ENCODE results near the gene S100A3.
"Not testable (repeated sequence)": the region's sequence is repeated elsewhere in the genome, so short reads cannot be mapped to it uniquely, and the experiment has no call there.

S100A3 gene

DNA sequence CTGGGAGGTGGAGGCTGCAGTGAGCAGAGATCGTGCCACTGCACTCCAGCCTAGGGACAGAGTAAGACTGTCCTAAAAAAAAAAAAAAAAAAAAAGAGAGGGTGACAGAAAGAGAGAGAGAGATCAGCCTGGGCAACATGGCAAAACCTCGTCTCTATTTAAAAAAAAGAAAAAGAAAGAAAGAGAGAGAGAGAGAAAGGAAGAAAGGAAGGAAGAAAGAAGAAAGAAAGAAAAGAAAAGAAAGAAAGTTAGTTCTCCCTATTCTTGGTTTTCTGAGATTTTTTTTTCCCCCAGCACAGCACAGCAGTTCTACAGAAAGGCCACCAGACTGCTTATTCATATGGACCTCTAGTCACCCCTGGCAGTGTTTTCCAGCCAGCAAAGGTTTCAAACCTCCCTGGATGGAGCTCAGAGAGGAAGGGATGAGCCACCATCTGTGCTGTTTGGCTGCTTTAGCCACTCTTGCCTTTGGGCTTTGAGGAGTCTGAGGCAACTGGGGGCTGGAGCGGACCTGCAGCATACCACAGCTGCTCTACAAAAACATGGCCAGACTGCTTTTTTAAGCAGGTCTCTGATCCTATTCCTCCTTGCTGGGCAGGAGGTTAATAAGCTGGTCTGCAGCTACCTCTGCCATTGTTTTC is 23.9 kb downstream of the S100A3 start:
- no peaks in the 10 kb centered on the region for H3K9me3 ChIP-seq (ENCODE audit: control insufficient read depth in 1 of 2, low read length in 2 of 2)
- peaks cover 9 to 18% of the 10 kb centered on the region in 2 donors for H3K4me1 ChIP-seq (ENCODE audit: control insufficient read depth in 1 of 2, insufficient read depth in 2 of 2, low read length in 2 of 2)
- H3K36me3 ChIP-seq (ENCODE audit: control insufficient read depth in 1 of 2, insufficient read depth in 2 of 2, low read length in 2 of 2): no peaks in the 10 kb centered on the region
- H3K27ac ChIP-seq (ENCODE audit: low read depth, low read length): no peak overlapping the region
- H3K4me3 ChIP-seq (ENCODE audit: low read depth in 1 of 2, low read length in 2 of 2): no peak overlapping the region
- no peaks in the 10 kb centered on the region for H3K27me3 ChIP-seq (ENCODE audit: control insufficient read depth in 1 of 2, insufficient read depth in 2 of 2, low read length in 2 of 2)
- H3K9ac ChIP-seq (ENCODE audit: low read depth in 1 of 2, low read length in 2 of 2): no peak overlapping the region

DNA sequence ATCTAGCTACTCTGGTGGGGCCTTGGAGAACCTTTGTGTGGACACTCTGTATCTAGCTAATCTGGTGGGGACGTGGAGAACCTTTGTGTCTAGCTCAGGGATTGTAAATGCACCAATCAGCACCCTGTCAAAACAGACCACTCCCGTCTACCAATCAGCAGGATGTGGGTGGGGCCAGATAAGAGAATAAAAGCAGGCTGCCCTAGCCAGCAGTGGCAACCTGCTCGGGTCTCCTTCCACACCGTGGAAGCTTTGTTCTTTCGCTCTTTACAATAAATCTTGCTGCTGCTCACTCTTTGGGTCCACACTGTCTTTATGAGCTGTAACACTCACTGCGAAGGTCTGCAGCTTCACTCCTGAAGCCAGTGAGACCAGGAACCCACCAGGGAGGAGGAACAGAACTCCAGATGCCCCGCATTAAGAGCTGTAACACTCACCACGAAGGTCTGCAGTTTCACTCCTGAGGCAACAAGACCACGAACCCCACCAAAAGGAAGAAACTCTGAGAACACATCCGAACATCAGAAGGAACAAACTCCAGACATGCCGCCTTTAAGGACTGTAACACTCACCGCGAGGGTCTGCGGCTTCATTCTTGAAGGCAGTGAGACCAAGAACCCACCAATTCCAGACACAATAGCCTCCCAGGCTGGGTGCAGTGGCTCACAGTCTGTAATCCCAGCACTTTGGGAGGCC is 26.6 kb downstream of the S100A3 start:
- H3K9me3 ChIP-seq (ENCODE audit: control insufficient read depth in 1 of 2, low read length in 2 of 2); H3K27me3 ChIP-seq (ENCODE audit: control insufficient read depth in 1 of 2, insufficient read depth in 2 of 2, low read length in 2 of 2); H3K4me3 ChIP-seq (ENCODE audit: low read depth in 1 of 2, low read length in 2 of 2); H3K27ac ChIP-seq (ENCODE audit: low read depth, low read length); H3K9ac ChIP-seq (ENCODE audit: low read depth in 1 of 2, low read length in 2 of 2); H3K36me3 ChIP-seq (ENCODE audit: control insufficient read depth in 1 of 2, insufficient read depth in 2 of 2, low read length in 2 of 2): not testable (repeated sequence)
- H3K4me1 ChIP-seq (ENCODE audit: control insufficient read depth in 1 of 2, insufficient read depth in 2 of 2, low read length in 2 of 2): peaks cover 9 to 18% of the 10 kb centered on the region in 2 donors

DNA sequence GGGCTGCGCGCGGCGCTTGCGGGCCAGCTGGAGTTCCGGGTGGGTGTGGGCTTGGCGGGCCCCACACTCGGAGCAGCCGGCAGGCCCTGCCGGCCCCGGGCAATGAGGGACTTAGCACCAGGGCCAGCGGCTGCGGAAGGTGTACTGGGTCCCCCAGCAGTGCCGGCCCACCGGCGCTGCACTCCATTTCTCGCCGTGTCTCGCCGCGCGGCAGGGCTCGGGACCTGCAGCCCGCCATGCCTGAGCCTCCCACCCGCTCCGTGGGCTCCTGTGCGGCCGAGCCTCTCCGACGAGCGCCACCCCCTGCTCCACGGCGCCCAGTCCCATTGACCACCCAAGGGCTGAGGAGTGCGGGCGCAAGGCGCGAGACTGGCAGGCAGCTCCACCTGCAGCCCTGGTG is 27.2 kb downstream of the S100A3 start:
- H3K36me3 ChIP-seq (ENCODE audit: control insufficient read depth in 1 of 2, insufficient read depth in 2 of 2, low read length in 2 of 2); H3K27me3 ChIP-seq (ENCODE audit: control insufficient read depth in 1 of 2, insufficient read depth in 2 of 2, low read length in 2 of 2); H3K4me3 ChIP-seq (ENCODE audit: low read depth in 1 of 2, low read length in 2 of 2); H3K27ac ChIP-seq (ENCODE audit: low read depth, low read length); H3K9me3 ChIP-seq (ENCODE audit: control insufficient read depth in 1 of 2, low read length in 2 of 2); H3K9ac ChIP-seq (ENCODE audit: low read depth in 1 of 2, low read length in 2 of 2): not testable (repeated sequence)
- H3K4me1 ChIP-seq (ENCODE audit: control insufficient read depth in 1 of 2, insufficient read depth in 2 of 2, low read length in 2 of 2): peaks cover 9 to 18% of the 10 kb centered on the region in 2 donors

DNA sequence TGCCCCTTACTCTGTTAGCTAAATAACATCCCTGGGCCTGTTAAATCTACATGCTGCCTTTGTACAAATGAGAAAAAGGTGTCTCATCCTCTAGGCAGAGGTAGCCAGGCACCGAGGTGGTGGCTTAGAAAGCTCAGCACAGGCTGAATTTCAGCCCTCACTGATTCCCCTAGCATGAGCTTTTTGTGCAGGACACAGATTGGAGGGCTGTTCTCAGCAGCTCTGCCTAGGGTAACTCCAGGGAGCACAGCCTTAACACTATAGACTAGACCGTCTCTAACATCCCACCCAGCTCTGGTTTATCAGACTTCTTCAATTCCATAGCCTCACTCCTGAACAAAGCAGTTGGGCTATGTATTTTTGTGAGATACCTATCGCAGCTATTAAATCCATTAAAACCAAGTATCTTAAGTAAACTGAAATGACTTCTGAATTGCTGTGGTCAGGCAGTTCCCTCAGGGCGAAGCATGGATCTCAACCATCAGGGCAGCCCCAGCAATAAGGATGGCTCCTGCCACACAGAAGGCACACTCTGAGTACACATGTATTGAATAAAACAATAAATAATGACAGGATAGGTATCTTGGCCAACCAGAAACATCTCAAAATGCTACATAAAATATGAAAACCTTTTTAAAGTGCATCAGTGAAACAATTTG is 28.1 kb downstream of the S100A3 start:
- no peaks in the 10 kb centered on the region for H3K9me3 ChIP-seq (ENCODE audit: control insufficient read depth in 1 of 2, low read length in 2 of 2)
- H3K36me3 ChIP-seq (ENCODE audit: control insufficient read depth in 1 of 2, insufficient read depth in 2 of 2, low read length in 2 of 2): no peaks in the 10 kb centered on the region
- no peaks in the 10 kb centered on the region for H3K27me3 ChIP-seq (ENCODE audit: control insufficient read depth in 1 of 2, insufficient read depth in 2 of 2, low read length in 2 of 2)
- no peak overlapping the region for H3K27ac ChIP-seq (ENCODE audit: low read depth, low read length)
- no peak overlapping the region for H3K4me3 ChIP-seq (ENCODE audit: low read depth in 1 of 2, low read length in 2 of 2)
- peaks cover 16 to 20% of the 10 kb centered on the region in 2 donors for H3K4me1 ChIP-seq (ENCODE audit: control insufficient read depth in 1 of 2, insufficient read depth in 2 of 2, low read length in 2 of 2)
- peak overlapping the region; percentile 28 to 52 for H3K9ac ChIP-seq (ENCODE audit: low read depth in 1 of 2, low read length in 2 of 2)

DNA sequence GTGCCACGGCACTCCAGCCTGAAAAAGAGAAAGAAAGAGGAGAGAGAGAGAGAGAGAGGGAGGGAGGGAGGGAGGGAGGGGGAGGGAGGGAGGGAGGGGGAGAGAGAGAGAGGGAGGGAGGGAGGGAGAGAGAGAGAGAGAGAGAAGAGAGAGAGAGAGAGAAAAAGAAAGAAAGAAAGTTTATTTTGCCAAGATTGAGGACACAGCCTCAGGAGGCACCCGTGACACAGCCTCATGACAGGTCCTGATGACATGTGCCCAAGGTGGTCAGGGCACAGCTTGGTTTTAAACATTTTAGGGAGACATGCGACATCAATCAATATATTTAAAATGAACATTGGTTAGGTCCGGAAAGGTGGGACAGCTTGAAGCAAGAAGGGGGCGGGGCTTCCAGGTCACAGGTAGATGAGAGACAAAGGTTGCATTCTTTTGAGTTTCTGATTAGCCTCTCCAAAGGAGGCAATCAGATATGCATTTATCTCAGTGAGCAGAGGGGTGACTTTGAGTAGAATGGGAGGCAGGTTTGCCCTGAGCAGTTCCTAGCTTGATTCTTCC is 28.8 kb downstream of the S100A3 start:
- H3K27ac ChIP-seq (ENCODE audit: low read depth, low read length); H3K36me3 ChIP-seq (ENCODE audit: control insufficient read depth in 1 of 2, insufficient read depth in 2 of 2, low read length in 2 of 2); H3K27me3 ChIP-seq (ENCODE audit: control insufficient read depth in 1 of 2, insufficient read depth in 2 of 2, low read length in 2 of 2); H3K4me3 ChIP-seq (ENCODE audit: low read depth in 1 of 2, low read length in 2 of 2); H3K9me3 ChIP-seq (ENCODE audit: control insufficient read depth in 1 of 2, low read length in 2 of 2): not testable (repeated sequence)
- H3K4me1 ChIP-seq (ENCODE audit: control insufficient read depth in 1 of 2, insufficient read depth in 2 of 2, low read length in 2 of 2): peaks cover 23 to 24% of the 10 kb centered on the region in 2 donors
- H3K9ac ChIP-seq (ENCODE audit: low read depth in 1 of 2, low read length in 2 of 2): peak overlapping the region; percentile 28 to 52

DNA sequence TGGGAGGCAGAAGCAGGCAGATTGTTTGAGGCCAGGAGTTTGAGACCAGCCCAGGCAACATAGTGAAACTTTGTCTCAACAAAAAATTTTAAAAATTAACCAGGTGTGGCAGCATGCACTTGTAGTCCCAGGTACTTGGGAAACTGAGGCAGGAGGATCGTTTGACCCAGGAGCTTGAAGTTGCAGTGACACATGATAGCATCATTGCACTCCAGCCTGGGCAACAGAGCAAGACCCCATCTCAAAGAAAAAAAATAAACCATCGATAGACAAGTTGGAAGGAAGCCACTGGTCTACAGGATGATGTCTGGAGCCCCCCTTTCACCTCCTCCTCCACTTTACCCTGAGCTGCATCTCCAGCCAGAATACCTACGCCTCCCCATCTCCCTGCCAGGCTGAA is 29.8 kb downstream of the S100A3 start:
- no peaks in the 10 kb centered on the region for H3K36me3 ChIP-seq (ENCODE audit: control insufficient read depth in 1 of 2, insufficient read depth in 2 of 2, low read length in 2 of 2)
- no peak overlapping the region for H3K27ac ChIP-seq (ENCODE audit: low read depth, low read length)
- H3K9ac ChIP-seq (ENCODE audit: low read depth in 1 of 2, low read length in 2 of 2): no peak overlapping the region
- H3K9me3 ChIP-seq (ENCODE audit: control insufficient read depth in 1 of 2, low read length in 2 of 2): no peaks in the 10 kb centered on the region
- H3K27me3 ChIP-seq (ENCODE audit: control insufficient read depth in 1 of 2, insufficient read depth in 2 of 2, low read length in 2 of 2): no peaks in the 10 kb centered on the region
- no peak overlapping the region for H3K4me3 ChIP-seq (ENCODE audit: low read depth in 1 of 2, low read length in 2 of 2)
- H3K4me1 ChIP-seq (ENCODE audit: control insufficient read depth in 1 of 2, insufficient read depth in 2 of 2, low read length in 2 of 2): peaks cover 25 to 26% of the 10 kb centered on the region in 2 donors

DNA sequence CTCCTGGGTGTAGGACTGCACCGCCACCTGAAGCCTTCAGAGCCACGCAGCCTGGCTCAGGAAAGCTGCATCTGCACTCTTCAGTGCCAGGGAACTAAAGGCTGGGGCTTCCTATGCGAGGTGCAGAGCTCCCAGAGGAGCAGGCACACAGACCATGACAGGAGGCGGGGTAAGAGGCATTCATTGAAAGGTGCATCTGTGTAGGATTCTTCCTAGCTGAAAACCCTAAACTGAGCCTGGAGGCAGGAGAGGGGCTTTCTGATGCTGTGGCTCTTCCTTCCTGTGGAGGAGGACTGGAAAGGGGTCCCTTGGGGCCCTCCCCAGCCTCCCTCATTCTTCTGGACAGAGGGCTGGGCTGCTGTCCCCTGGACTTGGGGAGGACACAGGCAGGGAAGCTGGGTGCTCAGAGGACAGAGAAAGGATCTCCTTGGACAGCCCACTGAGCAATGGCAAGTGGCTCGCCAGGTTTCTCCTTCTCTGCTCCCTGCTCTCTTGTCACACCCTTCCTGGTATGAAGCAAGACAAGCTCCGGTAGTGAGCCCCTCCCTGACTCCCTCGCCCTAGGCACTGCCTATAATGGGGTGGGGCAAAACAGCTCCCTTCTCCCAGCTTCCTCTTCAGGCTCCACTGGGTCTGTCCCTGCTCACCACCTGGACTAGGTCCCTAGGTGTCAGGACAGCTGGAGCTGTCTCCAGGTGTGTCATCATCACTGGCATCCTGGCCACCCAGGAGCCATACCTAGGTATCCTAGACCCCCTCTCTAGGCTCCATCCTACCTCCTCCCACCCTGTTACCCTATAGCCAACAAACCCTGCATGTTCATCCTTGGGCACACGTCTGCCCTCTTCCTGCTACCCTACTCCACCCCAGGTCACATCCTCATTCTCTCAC is 33.3 kb downstream of the S100A3 start:
- no peaks in the 10 kb centered on the region for H3K36me3 ChIP-seq (ENCODE audit: control insufficient read depth in 1 of 2, insufficient read depth in 2 of 2, low read length in 2 of 2)
- no peak overlapping the region for H3K4me3 ChIP-seq (ENCODE audit: low read depth in 1 of 2, low read length in 2 of 2)
- H3K9me3 ChIP-seq (ENCODE audit: control insufficient read depth in 1 of 2, low read length in 2 of 2): no peaks in the 10 kb centered on the region
- no peaks in the 10 kb centered on the region for H3K27me3 ChIP-seq (ENCODE audit: control insufficient read depth in 1 of 2, insufficient read depth in 2 of 2, low read length in 2 of 2)
- peak overlapping the region in 1 of 2 donors; percentile 80 for H3K9ac ChIP-seq (ENCODE audit: low read depth in 1 of 2, low read length in 2 of 2)
- H3K27ac ChIP-seq (ENCODE audit: low read depth, low read length): peak overlapping the region; percentile 76
- H3K4me1 ChIP-seq (ENCODE audit: control insufficient read depth in 1 of 2, insufficient read depth in 2 of 2, low read length in 2 of 2): peaks cover 27 to 33% of the 10 kb centered on the region in 2 donors

DNA sequence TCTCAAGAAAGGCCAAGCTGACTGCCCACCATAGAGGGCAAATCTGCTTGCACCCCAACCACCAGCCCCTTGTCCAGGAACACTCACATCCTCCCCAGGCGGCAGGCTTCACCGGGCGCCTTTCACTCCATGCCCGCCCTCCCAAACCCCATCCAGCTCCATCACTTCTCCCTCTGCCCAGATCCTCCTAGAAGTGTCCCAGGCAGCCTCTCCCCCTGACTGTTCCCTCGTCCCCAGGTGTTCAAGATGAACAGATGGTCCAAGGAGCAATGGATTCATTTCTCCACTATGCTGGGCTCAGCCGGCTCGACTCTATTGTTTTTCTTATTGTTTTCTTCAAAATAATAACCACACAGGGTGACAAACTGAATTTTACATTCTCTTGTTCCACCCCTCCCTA is 35.4 kb downstream of the S100A3 start:
- Histone ChIP-seq H3K27me3 (ENCODE audit: control insufficient read depth in 1 of 2, insufficient read depth in 2 of 2, low read length in 2 of 2) (no peaks in the 10 kb centered on the region), H3K9me3 (ENCODE audit: control insufficient read depth in 1 of 2, low read length in 2 of 2) (no peaks in the 10 kb centered on the region), H3K36me3 (ENCODE audit: control insufficient read depth in 1 of 2, insufficient read depth in 2 of 2, low read length in 2 of 2) (no peaks in the 10 kb centered on the region), H3K27ac (ENCODE audit: low read depth, low read length) (no peak overlapping the region), H3K9ac (ENCODE audit: low read depth in 1 of 2, low read length in 2 of 2) (no peak overlapping the region), H3K4me3 (ENCODE audit: low read depth in 1 of 2, low read length in 2 of 2) (no peak overlapping the region), H3K4me1 (ENCODE audit: control insufficient read depth in 1 of 2, insufficient read depth in 2 of 2, low read length in 2 of 2) (peaks cover 22 to 30% of the 10 kb centered on the region in 2 donors)

DNA sequence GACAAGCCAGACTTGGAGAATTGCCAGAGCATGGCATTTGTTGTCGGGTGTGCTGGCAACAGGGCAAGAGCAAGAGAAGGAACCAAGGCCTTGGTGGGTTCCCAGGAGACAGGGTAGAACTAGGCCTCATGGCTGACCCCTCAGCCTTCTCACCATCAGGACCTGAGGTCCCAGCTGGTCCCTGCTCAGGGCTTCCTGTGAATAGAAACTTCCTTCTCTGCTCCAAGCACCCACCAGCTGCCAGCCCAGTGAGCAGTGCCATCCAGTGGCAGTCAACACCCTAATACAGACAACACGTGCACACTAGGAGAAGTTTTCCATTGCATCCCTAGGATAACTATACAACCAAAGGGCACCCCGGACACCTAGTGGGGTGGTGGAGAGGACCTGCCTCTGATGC is 36.0 kb downstream of the S100A3 start:
- H3K27ac ChIP-seq (ENCODE audit: low read depth, low read length): no peak overlapping the region
- peaks cover 22 to 31% of the 10 kb centered on the region in 2 donors for H3K4me1 ChIP-seq (ENCODE audit: control insufficient read depth in 1 of 2, insufficient read depth in 2 of 2, low read length in 2 of 2)
- no peaks in the 10 kb centered on the region for H3K36me3 ChIP-seq (ENCODE audit: control insufficient read depth in 1 of 2, insufficient read depth in 2 of 2, low read length in 2 of 2)
- H3K4me3 ChIP-seq (ENCODE audit: low read depth in 1 of 2, low read length in 2 of 2): no peak overlapping the region
- H3K27me3 ChIP-seq (ENCODE audit: control insufficient read depth in 1 of 2, insufficient read depth in 2 of 2, low read length in 2 of 2): no peaks in the 10 kb centered on the region
- no peak overlapping the region for H3K9ac ChIP-seq (ENCODE audit: low read depth in 1 of 2, low read length in 2 of 2)
- no peaks in the 10 kb centered on the region for H3K9me3 ChIP-seq (ENCODE audit: control insufficient read depth in 1 of 2, low read length in 2 of 2)
